GM12801 (cell line): ENCODE results near the gene SLC29A4.

ENCODE experiments used
- TF ChIP-seq, protein P1 (sequence below): IDR thresholded peaks from one replicate; pipeline ENCODE4 v1.5.1; 2011; ENCODE audit warnings: control low read depth; ENCODE audit not compliant: insufficient read length; ENCODE audit errors: extremely low read depth

Gene SLC29A4

DNA sequence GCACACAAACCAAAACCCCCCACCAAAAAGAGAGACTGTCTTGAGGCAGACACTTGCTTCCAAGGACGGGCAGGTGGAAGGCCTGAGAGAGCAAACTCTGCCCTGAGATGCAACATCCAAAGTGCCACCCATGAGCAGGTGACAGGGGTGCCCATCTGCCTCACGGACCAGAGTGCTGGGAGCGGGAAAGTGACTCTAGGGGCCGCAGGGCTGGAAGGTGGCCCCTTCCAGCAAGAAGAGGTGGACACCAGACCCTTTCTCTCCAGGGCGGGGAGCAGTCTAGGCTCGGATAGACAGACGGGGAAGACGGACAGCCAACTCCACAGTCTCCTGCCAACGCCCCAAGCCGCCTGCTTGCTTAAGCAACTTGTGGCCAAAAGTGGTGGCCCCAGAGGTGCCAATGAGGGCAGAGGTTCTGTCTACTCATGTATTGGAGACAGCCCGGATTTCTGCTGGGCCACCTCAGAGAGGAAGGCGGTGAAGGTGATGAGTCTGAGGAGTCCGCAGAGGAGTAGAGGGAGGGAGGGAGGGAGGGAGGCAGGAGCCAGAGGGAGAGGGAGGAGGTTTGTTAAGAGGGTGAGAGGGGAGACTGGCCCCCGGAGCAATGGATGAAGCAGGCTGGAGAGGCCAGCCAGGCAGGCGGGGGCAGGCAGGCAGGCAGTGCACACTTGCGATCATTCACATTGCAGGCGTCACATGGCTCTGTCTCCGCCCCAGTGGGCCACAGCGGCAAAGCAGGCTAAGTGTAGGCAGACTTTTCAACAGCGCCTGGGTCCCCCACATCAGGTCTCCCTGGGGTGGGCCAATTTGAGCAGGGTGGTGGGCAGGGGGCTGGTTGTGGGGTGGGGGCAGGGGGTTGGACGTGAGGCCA, 65.6 kb downstream of the SLC29A4 start:
- TF ChIP-seq, protein P1, sequence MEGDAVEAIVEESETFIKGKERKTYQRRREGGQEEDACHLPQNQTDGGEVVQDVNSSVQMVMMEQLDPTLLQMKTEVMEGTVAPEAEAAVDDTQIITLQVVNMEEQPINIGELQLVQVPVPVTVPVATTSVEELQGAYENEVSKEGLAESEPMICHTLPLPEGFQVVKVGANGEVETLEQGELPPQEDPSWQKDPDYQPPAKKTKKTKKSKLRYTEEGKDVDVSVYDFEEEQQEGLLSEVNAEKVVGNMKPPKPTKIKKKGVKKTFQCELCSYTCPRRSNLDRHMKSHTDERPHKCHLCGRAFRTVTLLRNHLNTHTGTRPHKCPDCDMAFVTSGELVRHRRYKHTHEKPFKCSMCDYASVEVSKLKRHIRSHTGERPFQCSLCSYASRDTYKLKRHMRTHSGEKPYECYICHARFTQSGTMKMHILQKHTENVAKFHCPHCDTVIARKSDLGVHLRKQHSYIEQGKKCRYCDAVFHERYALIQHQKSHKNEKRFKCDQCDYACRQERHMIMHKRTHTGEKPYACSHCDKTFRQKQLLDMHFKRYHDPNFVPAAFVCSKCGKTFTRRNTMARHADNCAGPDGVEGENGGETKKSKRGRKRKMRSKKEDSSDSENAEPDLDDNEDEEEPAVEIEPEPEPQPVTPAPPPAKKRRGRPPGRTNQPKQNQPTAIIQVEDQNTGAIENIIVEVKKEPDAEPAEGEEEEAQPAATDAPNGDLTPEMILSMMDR = no peak

DNA sequence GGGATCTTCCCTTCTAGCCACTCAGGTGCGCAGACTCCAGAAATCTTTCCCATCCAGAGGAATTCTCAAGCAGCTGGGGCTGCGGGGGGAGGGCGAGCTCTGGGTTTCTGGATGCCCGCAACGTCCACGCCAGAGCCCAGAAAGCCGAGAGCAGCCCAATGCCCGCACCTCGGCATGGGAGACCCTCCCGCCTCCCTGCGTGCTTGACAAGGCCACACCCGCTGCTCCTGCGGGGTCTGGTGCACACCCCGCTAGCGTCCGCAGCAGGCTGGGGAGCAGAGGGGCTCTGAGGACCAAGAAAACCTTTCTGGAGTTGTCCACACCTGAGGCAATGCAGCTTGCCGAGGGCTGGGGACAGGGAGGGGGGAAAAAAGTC, 66.2 kb downstream of the SLC29A4 start:
- TF ChIP-seq, protein P1 = no peak

GRCh38 chr7:5349437-5350173, 66.9 kb downstream of the SLC29A4 start:
- TF ChIP-seq, protein P1 = no peak

DNA sequence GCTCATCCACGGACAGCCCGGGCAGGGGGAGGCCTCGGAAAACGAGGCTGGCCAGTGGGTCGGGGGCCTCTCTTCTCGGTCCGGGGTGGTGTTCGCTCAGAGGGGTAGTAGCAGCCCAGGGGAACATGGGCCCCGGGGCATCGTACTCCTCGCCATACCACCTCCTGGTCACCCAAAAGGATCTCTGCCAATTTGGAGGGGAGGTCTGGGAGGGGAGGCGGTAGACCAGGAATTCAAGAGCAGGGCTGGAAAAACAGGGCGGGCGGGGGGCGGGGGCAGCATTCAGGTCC, 67.4 kb downstream of the SLC29A4 start:
- TF ChIP-seq, protein P1 = no peak

DNA sequence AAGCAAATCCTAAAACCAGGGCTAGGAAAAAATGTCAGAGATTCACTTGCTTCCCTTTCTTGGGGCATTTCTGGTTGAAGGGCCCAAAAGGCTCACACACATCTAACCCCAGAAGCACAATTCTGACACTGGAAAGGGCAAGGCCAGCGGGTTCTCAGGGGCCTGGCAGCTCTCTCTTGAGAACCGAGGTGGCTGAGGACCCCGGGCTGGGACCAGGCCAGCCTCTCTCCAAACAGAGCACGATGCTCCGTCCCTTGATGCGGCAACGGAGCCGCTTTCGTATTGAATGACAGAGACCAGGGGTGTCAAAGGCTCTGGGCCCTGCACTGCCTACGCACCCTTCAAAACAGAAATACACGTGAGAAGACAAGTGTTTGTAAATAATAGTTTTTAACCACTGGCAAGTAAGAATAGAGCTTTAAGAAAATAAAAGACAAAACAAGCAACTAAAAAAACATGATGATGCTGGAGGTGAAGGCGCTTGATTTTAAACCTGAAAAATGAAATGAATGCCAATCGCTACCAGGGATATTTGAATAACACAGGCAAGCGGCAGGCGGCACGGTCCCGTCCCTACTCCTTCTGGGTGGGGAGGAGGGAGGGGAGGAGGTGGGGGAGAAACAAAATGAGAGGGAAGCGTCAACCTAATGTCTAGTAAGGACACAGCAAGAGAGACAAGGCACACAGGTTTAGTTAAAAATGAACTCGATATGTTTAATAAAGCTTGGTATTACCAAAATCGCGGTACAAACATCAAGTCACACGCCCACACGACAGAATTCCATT, 68.0 kb downstream of the SLC29A4 start:
- TF ChIP-seq, protein P1 = no peak

DNA sequence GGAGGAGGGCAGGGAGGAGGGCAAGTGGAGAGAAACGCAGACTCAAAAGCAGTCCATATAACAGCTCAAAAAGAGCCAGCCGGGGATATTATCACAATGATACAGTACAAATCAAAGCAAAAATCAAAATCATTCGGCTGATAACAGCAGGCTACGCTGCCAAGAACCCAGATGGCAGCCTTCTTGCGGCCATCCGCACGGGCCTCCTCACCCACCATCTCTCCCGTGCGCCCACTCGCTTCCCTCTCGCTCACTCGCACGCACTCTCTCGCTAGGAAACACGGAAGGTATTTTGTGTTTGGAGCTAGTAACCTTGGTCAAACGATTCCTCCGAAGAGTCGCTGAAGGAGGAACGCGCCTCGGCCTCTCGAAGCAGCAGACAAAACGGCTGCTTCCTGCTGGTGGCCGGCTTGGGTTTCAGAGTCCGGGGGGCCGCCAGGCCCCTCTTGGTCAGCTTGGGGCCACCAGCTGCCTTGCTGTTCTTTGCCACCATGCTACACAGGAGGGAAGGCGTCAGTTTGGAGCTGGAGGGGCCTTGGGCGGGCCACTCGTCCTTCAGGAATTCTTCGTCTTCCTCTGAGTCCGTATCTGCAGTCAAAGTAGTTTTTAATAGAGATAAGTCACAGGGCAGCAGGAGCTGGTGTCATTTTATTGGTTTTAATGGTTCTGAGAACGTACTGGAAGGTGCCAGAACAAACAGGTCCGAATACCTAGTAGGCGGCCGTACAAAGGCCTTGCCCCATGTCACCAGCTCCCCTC, 68.9 kb downstream of the SLC29A4 start:
- TF ChIP-seq, protein P1 = no peak
